ENCODE results near the gene WDR83. TPM values are rescaled to one million over a fixed set of nuclear protein-coding genes. Genes with fewer than 3 reads are reported as not detected.

The WDR83 gene
- total and polyA plus RNA-seq, 10 of the 15 experiments (the other 5 are each of a cell fraction or from before 2014, with no cell fraction given): 0.58 to 17.7 (median 10.8) TPM

DNA sequence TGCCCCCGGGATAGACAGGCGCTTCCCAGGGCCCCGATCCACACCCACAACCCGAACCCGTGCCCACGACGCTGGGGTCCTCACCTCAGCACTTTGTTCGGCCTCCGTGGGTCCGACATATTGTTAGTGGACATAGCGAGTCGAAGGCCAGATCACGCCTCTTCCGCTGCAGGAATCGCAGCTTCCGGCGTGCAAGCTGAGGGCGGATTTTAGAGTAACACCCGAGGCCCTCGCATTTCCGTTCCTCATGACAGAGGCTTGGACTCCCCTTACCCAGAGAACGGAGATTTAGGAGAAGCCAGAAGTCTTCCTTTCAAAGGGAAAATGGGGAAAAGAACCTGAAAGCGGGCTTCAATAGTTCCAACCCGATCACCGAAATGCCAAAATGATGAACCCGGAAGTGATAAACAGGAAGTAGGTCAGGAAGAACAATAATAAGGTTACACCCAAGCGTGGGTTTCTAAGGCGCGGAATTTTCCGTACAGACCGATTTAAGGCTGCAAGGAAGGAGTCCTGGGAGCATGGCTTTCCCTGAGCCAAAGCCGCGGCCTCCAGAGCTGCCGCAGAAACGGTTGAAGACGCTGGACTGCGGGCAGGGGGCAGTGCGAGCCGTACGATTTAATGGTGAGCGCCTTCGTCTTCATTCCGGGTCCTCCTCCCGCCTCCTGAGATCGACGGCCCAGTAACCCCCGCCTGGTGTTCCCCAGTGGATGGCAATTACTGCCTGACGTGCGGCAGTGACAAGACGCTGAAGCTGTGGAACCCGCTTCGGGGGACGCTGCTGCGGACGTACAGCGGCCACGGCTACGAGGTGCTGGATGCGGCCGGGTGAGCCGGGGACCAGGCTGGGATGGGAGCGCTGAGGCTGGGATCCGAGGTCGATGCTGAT, 2.9 kb downstream of the WDR83 start (continued):
- TF ChIP-seq TBL1XR1 (IDR thresholded peaks at IDR 0.05; ENCODE audit: low read depth, low read length): no peak
- TF ChIP-seq, protein P1, sequence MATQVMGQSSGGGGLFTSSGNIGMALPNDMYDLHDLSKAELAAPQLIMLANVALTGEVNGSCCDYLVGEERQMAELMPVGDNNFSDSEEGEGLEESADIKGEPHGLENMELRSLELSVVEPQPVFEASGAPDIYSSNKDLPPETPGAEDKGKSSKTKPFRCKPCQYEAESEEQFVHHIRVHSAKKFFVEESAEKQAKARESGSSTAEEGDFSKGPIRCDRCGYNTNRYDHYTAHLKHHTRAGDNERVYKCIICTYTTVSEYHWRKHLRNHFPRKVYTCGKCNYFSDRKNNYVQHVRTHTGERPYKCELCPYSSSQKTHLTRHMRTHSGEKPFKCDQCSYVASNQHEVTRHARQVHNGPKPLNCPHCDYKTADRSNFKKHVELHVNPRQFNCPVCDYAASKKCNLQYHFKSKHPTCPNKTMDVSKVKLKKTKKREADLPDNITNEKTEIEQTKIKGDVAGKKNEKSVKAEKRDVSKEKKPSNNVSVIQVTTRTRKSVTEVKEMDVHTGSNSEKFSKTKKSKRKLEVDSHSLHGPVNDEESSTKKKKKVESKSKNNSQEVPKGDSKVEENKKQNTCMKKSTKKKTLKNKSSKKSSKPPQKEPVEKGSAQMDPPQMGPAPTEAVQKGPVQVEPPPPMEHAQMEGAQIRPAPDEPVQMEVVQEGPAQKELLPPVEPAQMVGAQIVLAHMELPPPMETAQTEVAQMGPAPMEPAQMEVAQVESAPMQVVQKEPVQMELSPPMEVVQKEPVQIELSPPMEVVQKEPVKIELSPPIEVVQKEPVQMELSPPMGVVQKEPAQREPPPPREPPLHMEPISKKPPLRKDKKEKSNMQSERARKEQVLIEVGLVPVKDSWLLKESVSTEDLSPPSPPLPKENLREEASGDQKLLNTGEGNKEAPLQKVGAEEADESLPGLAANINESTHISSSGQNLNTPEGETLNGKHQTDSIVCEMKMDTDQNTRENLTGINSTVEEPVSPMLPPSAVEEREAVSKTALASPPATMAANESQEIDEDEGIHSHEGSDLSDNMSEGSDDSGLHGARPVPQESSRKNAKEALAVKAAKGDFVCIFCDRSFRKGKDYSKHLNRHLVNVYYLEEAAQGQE (IDR thresholded peaks at IDR 0.05; ENCODE audit: low read depth, low read length): no peak
- no peak; the same call in 1 of the 2 replicates for TF ChIP-seq IRF5 (IDR thresholded peaks at IDR 0.05; ENCODE audit: borderline replicate concordance)
- no peak for TF ChIP-seq JUNB (IDR thresholded peaks at IDR 0.05)
- TF ChIP-seq EZH2 (IDR thresholded peaks at IDR 0.05; ENCODE audit: borderline replicate concordance, control insufficient read depth, low read depth, low read length): no peak
- no peak for TF ChIP-seq CBFB (IDR thresholded peaks at IDR 0.05; ENCODE audit: low read depth)
- TF ChIP-seq HDAC2 (IDR thresholded peaks at IDR 0.05): no peak
- peak; percentile 65 for TF ChIP-seq SREBF2 (IDR thresholded peaks at IDR 0.05; ENCODE audit: low read length)
- TF ChIP-seq GATAD2B (conservative IDR thresholded peaks at IDR 0.05; ENCODE audit: low read depth): peak; percentile 84
- peak; percentile 86; the same call in 1 of the 2 replicates for TF ChIP-seq PML (IDR thresholded peaks at IDR 0.05; ENCODE audit: low read length)
- TF ChIP-seq RAD21 (IDR thresholded peaks at IDR 0.05; ENCODE audit: insufficient read depth, low read depth, low read length): no peak
- peak; percentile 71; the same call in 1 of the 2 replicates for TF ChIP-seq ELK1 (IDR thresholded peaks at IDR 0.05; ENCODE audit: low read depth, low read length)
- TF ChIP-seq ESRRA (IDR thresholded peaks at IDR 0.05; ENCODE audit: low read length): no peak; the same call in 1 of the 2 replicates
- TF ChIP-seq, protein P2, sequence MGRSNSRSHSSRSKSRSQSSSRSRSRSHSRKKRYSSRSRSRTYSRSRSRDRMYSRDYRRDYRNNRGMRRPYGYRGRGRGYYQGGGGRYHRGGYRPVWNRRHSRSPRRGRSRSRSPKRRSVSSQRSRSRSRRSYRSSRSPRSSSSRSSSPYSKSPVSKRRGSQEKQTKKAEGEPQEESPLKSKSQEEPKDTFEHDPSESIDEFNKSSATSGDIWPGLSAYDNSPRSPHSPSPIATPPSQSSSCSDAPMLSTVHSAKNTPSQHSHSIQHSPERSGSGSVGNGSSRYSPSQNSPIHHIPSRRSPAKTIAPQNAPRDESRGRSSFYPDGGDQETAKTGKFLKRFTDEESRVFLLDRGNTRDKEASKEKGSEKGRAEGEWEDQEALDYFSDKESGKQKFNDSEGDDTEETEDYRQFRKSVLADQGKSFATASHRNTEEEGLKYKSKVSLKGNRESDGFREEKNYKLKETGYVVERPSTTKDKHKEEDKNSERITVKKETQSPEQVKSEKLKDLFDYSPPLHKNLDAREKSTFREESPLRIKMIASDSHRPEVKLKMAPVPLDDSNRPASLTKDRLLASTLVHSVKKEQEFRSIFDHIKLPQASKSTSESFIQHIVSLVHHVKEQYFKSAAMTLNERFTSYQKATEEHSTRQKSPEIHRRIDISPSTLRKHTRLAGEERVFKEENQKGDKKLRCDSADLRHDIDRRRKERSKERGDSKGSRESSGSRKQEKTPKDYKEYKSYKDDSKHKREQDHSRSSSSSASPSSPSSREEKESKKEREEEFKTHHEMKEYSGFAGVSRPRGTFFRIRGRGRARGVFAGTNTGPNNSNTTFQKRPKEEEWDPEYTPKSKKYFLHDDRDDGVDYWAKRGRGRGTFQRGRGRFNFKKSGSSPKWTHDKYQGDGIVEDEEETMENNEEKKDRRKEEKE (IDR thresholded peaks at IDR 0.05): no peak
- TF ChIP-seq TCF3 (IDR thresholded peaks at IDR 0.05; ENCODE audit: borderline replicate concordance, insufficient read depth, low read depth, low read length): no peak
- peak; percentile 24; the same call in 1 of the 2 replicates for TF ChIP-seq TAF1 (IDR thresholded peaks at IDR 0.05; ENCODE audit: borderline replicate concordance, low read depth, low read length)
- peak; percentile 68; the same call in 1 of the 2 replicates for TF ChIP-seq NFIC (IDR thresholded peaks at IDR 0.05; ENCODE audit: low read depth, low read length)
- TF ChIP-seq ZBED1 (IDR thresholded peaks at IDR 0.05; ENCODE audit: borderline replicate concordance): no peak
- TF ChIP-seq KDM1A (IDR thresholded peaks at IDR 0.05; ENCODE audit: borderline replicate concordance): no peak
- no peak for TF ChIP-seq YBX1 (IDR thresholded peaks at IDR 0.05)
- TF ChIP-seq ZNF24 (IDR thresholded peaks at IDR 0.05): peak; percentile 39; the same call in 1 of the 2 replicates
